NB4 (cell line): ENCODE measurements around the gene ARR3.

Experiments used
- DNase-seq: peaks from one replicate; pipeline ENCODE4 v3.0.0; 2010; ENCODE audit warnings: low read depth
- H3K4me3 ChIP-seq: one replicate; pipeline ENCODE4 v1.5.1; 2011; ENCODE audit warnings: mild to moderate bottlenecking, low read depth, low read length, moderate library complexity
- CTCF ChIP-seq: IDR thresholded peaks from one replicate; pipeline ENCODE4 v1.5.1; 2012; ENCODE audit warnings: low read depth, low read length
- MAX ChIP-seq: IDR thresholded peaks from 2 replicates; pipeline ENCODE4 v1.6.1; 2011; ENCODE audit warnings: low read depth, low read length
- MYC ChIP-seq: IDR thresholded peaks from 2 replicates; pipeline ENCODE4 v1.6.1; 2011; ENCODE audit warnings: low read depth, low read length
- POLR2A ChIP-seq: IDR thresholded peaks from 2 replicates; pipeline ENCODE4 v1.6.1; 2011; ENCODE audit warnings: mild to moderate bottlenecking; ENCODE audit not compliant: insufficient read length; ENCODE audit errors: extremely low read depth

The ARR3 gene

GRCh38 chrX:70268034-70268433 lies at the start of gene ARR3:
TSS of gene ARR3 (plus strand) at chrX:70268334. CDS start at chrX:70269386, 1,052 bp downstream.
- no peak within 1 kb of the TSS for H3K4me3 ChIP-seq
- TF ChIP-seq MAX, result no peak
- TF ChIP-seq POLR2A, result no peak
- no peak for TF ChIP-seq MYC
- no peak for TF ChIP-seq CTCF
- no peak for DNase-seq

GRCh38 chrX:70219938-70220764 lies 48.0 kb upstream of the ARR3 start:
- DNase-seq, result no peak
- H3K4me3 ChIP-seq, result no peak overlapping the region
- TF ChIP-seq CTCF (no peak), MYC (no peak), POLR2A (no peak), MAX (no peak)

GRCh38 chrX:70226048-70226447 lies 42.1 kb upstream of the ARR3 start:
- DNase-seq, result no peak
- H3K4me3 ChIP-seq, result no peak overlapping the region
- TF ChIP-seq CTCF (no peak), POLR2A (no peak), MAX (no peak), MYC (no peak)

GRCh38 chrX:70226687-70227086 lies 41.4 kb upstream of the ARR3 start:
- TF ChIP-seq MAX, result no peak
- TF ChIP-seq POLR2A, result no peak
- TF ChIP-seq MYC, result no peak
- TF ChIP-seq CTCF, result no peak
- no peak for DNase-seq
- H3K4me3 ChIP-seq, result no peak overlapping the region

GRCh38 chrX:70231666-70232065 lies 36.5 kb upstream of the ARR3 start:
- TF ChIP-seq CTCF, result no peak
- TF ChIP-seq MYC, result no peak
- TF ChIP-seq POLR2A, result no peak
- no peak for TF ChIP-seq MAX
- H3K4me3 ChIP-seq, result no peak overlapping the region
- peak; percentile 6 for DNase-seq
